ENCODE measurements around the gene PALMD. TPM values are rescaled to one million over a fixed set of nuclear protein-coding genes. Genes with fewer than 3 reads are reported as not detected.

Gene PALMD
- total and polyA plus RNA-seq, 12 donors, result 81.2 to 194 (median 121) TPM

GRCh38 chr1:99642053-99642452 lies 3.9 kb upstream of the PALMD start:
- no peaks in the 10 kb centered on the region for H3K27me3 ChIP-seq

DNA sequence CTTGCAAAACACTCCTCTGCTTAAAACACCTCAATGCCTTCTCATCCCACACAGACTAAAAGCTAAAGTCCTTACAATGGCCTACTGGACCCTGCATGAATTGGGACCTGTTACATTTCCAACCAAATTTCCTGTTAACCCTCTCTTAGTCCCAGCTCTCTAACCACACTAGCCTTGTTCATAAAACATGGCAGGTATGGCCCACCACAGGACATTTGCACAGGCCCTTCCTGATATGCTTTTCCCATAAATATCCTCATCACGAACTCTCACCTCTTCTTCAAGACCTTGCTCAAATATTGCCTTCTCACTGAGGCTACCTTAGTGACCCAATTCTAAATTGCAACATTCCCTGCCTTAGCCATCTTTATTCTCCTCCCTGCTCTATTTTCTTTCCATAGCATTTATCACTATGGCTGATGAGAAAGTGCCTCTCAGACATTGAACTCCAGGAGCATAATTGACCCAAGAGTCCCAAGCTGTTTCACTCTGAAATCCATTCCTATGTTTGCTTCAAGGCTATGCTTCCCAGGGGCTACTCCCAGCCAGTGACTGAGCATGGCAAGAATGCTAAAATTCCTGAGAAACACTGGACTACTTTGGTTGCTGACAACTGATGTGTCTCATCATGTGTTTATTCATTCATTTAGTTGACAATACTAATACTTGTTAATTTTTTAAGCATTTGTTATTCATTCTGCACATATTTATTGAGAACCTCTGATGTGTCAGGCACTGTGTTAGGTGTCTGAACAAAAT lies 2.7 kb upstream of the PALMD start:
- peaks cover 4 to 50% (median 18%) of the 10 kb centered on the region in 9 donors for H3K4me1 ChIP-seq
- no peak for DNase-seq
- H3K27ac ChIP-seq, result peak overlapping the region in 5 of 10 donors; percentile 93 to 99 (median 94)
- no peaks in the 10 kb centered on the region for H3K36me3 ChIP-seq
- TF ChIP-seq CTCF (IDR thresholded peaks at IDR 0.05), result no peak
- no peaks in the 10 kb centered on the region for H3K27me3 ChIP-seq
- H3K9me3 ChIP-seq, result no peaks in the 10 kb centered on the region
- 96 to 97% methylated on average over 1 of the region's 1 CpG for WGBS, 2 donors
- intact Hi-C loops (cut with DNase I), result loop anchor here in 3 of 10 donors (5.0 to 10.0 kb wide), 4 partner anchors 36 to 158 kb away; no protein-coding TSS in a partner anchor
- ATAC-seq, result no peak
- no peak overlapping the region for H3K4me3 ChIP-seq

More at GRCh38 chr1:99642053-99642452, 3.9 kb upstream of the PALMD start:
- H3K27ac ChIP-seq, result peak overlapping the region in 1 of 10 donors; percentile 3
- no peak for DNase-seq
- H3K36me3 ChIP-seq, result no peaks in the 10 kb centered on the region
- H3K4me3 ChIP-seq, result no peak overlapping the region
- no peaks in the 10 kb centered on the region for H3K9me3 ChIP-seq
- intact Hi-C loops (cut with DNase I), result loop anchor here in 3 of 10 donors (5.0 to 10.0 kb wide), 4 partner anchors 35 to 157 kb away; no protein-coding TSS in a partner anchor
- no peak for TF ChIP-seq CTCF (IDR thresholded peaks at IDR 0.05)
- peaks cover 4 to 61% (median 19%) of the 10 kb centered on the region in 9 donors for H3K4me1 ChIP-seq
- no peak for ATAC-seq
- WGBS, 2 donors, result 80 to 87% methylated on average over 7 of the region's 7 CpGs

DNA sequence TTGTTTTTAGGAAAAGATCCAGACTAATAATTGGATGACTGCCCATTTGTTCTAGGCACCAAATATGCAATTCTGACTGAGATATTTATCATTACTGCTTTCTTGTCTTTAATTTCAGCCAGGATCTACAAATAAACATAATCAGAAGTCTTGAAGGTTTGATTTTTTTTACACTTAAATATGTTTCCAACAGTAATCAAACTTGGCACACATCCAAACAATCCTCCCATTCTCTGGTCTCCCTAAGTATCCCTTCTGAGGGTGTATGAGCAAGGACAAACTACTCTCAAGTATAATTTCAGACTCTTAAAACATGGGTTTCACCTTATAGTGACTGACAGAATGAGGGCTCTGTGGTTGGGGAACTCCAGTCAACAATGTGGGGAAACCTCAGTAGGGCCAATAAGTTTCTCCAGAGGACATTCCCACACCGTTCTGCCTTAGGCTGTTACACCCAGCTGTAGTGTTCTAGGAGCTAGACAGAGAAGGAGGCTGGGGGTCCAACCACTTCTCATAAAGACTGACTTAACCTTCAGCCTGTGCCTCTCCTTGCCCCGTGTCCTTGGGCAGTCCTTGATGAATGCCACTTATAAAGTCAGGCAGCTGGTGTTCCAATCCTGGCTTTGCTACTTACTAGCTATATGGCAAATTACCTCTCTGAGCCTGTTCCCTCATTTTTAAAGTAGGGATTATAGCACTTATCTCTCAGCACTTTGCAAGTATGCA lies 1.5 kb upstream of the PALMD start:
- Histone ChIP-seq H3K27me3 (no peaks in the 10 kb centered on the region), H3K36me3 (peaks cover 0 to 1% (median 0%) of the 10 kb centered on the region in 9 donors), H3K4me1 (peaks cover 4 to 45% (median 23%) of the 10 kb centered on the region in 9 donors), H3K4me3 (peak overlapping the region in 7 of 10 donors; percentile 50 to 75 (median 59)), H3K9me3 (no peaks in the 10 kb centered on the region), H3K27ac (peak overlapping the region; percentile 84 to 99 (median 94))
- 39 to 42% methylated on average over 2 of the region's 2 CpGs for WGBS, 2 donors
- TF ChIP-seq CTCF (IDR thresholded peaks at IDR 0.05), result no peak
- intact Hi-C loops (cut with DNase I), result loop anchor here in 7 of 10 donors (5.0 to 10.0 kb wide), 11 partner anchors 37 to 162 kb away; no protein-coding TSS in a partner anchor
- no peak for DNase-seq
- no peak for ATAC-seq

DNA sequence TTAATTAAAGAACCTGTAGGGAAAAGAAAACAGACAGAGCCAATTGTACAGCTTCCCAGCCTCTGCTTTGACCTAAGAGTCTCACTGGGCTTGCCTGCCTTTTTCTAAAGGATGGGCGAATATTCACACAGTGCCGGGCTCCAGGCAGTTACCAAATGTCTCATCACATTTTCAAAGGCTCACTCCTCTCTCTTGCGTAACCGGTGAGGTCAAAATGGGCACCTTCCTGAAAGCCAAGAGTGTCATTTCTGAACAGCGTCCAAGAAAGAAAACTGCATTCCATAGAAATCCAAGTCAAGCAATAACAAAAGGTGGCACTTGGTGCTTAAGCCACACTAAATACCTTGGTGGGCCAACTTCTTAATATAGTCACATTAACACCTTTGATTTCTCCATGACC lies 710 bp upstream of the PALMD start:
- H3K4me1 ChIP-seq, result peaks cover 4 to 45% (median 23%) of the 10 kb centered on the region in 9 donors
- H3K27ac ChIP-seq, result peak overlapping the region; percentile 84 to 99 (median 94)
- peak; percentile 12 to 54 for DNase-seq
- peak; percentile 25 to 80 (median 52) for ATAC-seq
- 28% methylated on average over 5 of the region's 5 CpGs for WGBS, 2 donors
- peaks cover 0 to 5% (median 0%) of the 10 kb centered on the region in 9 donors for H3K36me3 ChIP-seq
- TF ChIP-seq CTCF (IDR thresholded peaks at IDR 0.05), result no peak
- intact Hi-C loops (cut with DNase I), result loop anchor here in 6 of 10 donors (5.0 to 10.0 kb wide), 10 partner anchors 37 to 163 kb away; no protein-coding TSS in a partner anchor
- H3K27me3 ChIP-seq, result no peaks in the 10 kb centered on the region
- H3K4me3 ChIP-seq, result peak overlapping the region; percentile 50 to 75 (median 59)
- no peaks in the 10 kb centered on the region for H3K9me3 ChIP-seq
